HEK293T (cell line): ENCODE results near the gene PUS7L.

Experiments used
- ARNT ChIP-seq: fragments of 450-650 bp; IDR thresholded peaks from 2 replicates; pipeline ENCODE4 v1.6.1; 2017; ENCODE audit warnings: mild to moderate bottlenecking
- BHLHE40 ChIP-seq: fragments of 450-650 bp; IDR thresholded peaks from 2 replicates; pipeline ENCODE4 v1.6.1; 2016; ENCODE audit warnings: mild to moderate bottlenecking, moderate library complexity, borderline replicate concordance
- HDGF ChIP-seq: fragments of 450-650 bp; IDR thresholded peaks from 2 replicates; pipeline ENCODE4 v1.6.1; 2017; ENCODE audit warnings: antibody characterized with exemption, borderline replicate concordance
- SP1 ChIP-seq: fragments of 450-650 bp; IDR thresholded peaks from 2 replicates; pipeline ENCODE4 v1.6.1; 2017

GRCh38 chr12:43776498-43776897 lies 17.9 kb upstream of the PUS7L start:
- TF ChIP-seq SP1 (no peak), ARNT (no peak), HDGF (no peak), BHLHE40 (no peak)
